HG03095 (cell line): ENCODE measurements around the gene GLIPR1.
"Not testable (repeated sequence)": the region's sequence is repeated elsewhere in the genome, so short reads cannot be mapped to it uniquely, and the experiment has no call there.

Source experiments
- ATAC-seq: cut with Tn5 transposase; IDR thresholded peaks from one replicate; pipeline ENCODE4 v1.9.1; 2021; ENCODE audit warnings: moderate library complexity; ENCODE audit not compliant: unreplicated experiment

GLIPR1 gene

DNA sequence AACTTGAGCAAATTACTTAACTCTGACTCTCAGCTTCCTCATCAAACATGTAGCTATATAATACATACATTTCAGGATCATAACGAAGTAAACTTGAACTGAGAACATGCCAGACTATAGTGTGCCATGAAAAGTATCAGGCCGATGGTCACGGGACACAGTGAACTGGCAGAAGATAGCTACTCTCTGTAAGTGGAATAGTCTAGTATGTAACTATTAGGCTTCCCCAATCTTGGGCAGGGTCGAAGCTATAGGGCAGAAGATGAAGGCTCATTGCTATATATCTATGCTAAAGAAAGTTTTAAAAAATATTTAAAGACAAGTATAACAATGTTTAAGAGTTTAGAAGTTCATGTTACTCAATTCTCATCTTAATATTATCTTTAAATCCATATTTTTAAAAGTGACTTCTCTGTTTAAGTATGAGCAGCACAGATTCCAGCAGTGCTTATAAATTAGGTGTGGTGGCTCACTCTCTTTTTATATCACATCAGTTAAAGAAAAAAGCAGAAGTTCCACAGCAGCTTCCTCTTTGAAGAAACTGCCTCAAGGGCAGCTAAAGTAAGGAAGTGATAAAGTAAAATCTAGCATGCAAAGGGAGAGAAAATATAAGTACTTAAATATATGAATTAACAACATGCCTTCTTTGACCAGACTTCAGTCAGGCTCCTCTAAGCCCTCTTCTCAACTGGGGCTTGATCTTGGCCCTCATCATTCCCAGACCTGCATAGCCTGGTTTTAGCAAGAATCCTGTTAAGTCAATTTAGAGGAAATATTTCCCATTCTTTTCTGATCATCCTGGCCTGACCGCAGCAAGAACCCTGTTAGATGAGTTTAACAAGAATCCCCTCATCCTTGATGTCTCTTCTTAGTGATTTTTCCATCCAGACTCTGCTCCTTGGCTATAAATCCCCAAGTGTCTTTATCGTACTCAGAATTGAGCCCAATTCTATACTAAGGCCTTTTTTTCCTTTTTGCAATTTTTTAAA lies 8.4 kb upstream of the GLIPR1 start:
- ATAC-seq = no peak

DNA sequence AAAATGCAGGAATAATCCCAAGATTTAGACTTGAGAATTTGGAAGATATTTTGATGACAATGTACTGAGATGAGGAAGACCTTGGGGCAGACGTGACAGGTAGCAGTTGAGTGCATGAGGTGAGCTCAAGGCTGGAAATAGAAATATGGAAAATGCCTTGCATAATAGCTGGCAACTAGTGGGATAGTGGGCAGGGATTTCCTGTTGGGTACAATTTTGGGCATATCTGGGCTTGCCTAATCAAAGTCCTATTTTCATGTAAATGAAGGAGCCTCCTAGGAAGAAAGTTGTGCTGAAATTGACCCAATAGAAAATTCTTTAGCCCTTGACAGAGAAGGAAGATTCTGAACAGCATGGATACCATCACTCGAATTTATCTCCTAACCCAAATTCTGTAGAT lies 6.4 kb upstream of the GLIPR1 start:
- no peak for ATAC-seq

DNA sequence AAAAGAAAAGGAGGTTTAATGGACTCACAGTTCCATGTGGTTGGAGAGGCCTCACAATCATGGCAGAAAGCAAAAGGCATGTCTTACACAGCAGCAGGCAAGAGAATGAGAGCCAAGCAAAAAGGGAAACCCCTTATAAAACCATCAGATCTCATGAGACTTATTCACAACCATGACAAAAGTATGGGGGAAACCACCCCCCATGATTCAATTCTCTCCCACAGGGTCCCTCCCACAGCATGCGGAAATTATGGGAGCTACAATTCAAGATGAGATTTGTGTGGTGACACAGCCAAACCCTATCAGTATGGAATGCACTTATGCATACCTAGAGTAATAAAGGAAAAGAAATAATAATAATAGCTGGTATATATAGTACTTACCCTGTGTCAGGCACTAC lies 4.5 kb upstream of the GLIPR1 start:
- no peak for ATAC-seq

DNA sequence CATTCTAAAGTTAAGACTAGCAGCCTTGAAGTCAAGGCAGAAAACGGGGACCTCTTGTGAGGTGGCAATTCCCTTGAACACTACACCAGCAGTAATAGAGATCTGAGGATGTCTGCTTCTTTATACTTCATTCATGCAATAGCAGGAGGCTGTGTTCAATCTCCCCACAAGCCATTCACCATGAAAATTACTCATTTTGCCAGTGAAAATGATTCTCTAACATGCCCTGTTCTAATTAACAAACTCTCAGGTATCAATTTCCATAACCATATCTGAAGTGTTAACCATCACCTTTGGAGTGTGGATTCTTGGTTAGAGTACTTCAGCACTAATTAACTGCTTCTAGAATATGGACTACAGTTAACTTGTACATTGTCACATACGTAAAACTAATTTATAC lies 3.4 kb upstream of the GLIPR1 start:
- ATAC-seq = no peak

DNA sequence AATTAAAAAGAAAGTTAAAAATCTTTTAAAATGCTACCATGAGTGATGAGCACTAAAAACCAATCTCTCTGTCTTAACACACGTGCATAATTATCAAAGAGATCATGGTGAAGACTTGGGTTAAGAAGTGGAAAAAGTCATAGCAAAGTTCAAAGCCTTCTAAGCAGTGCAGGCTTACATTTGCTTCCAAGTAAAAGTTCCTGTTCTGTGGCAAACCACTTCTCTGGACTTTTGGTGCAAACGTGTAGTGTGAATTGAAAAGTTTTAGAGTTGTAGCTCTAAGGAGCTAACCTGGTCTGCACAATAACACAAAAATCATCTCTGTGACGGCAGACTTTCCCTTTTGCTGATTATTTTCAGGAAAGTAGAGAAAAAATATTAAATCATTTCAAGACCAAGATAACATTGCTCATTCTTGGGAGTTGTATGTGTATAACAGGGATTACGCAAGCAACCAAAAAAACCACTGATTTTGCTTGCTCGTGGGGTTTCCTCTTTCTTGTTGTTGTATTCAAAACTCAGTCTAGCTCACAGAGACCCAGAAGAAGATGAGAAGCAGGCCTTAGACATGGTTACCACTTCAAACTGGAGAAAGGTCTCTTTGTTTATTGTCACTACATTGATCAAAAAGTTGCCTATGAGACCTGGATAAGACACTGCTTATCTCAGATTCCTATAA lies 2.3 kb upstream of the GLIPR1 start:
- peak; percentile 17 for ATAC-seq

DNA sequence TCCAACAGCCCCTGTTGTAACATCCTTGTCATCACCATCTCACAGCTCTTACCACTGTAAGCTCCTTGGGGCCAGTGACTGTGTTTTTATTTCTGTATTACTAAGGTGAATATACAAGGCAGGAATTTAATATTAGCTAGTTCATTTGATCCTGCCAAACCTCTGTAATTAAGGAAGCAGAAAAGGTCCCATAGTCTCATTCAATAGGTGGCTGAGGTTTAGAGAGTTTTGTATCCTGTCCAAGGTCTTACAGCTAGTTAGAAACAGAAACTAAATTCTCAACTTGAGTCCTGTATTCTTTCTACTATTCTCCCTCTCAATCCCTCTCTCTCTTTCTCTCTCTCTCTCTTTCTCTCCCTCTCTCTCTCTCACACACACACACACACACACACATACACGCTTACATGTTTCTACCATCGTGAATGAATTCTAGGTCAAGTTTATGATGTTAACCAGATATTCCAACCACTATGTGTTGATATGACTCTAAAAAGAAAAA lies 543 bp upstream of the GLIPR1 start:
- ATAC-seq = peak; percentile 35

DNA sequence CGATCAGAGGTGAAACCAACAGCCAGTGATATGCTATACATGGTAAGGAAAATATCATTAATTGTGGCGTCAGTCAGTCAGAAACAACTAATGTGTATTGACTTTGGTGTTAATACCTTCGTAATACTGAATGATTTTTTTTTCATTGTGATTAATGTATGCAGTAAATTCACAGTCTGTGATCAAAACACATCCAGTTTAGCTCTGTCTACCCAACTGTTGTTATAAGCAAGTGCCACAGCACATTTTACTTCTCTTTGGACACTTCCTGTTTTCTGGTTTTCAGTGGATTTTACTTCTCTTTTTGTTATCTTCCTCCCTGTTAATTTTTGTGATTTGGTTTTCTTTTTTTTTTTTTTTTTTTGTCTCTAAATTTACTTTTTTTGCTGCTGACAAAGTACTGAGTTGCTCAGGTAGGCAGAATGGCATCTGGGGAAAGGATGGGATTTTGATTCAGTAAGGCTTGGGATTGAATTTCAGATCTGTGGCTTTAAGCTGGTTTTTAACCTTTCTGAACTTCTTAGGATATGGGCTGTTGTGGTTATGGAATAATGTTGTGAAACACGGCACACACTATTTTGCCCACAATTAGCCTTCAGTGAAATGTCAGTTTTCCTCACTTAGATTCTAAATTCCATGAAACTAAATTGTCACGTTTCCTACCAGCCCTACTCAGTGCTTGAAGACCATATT lies 604 bp downstream of the GLIPR1 start:
- ATAC-seq = peak; percentile 19

DNA sequence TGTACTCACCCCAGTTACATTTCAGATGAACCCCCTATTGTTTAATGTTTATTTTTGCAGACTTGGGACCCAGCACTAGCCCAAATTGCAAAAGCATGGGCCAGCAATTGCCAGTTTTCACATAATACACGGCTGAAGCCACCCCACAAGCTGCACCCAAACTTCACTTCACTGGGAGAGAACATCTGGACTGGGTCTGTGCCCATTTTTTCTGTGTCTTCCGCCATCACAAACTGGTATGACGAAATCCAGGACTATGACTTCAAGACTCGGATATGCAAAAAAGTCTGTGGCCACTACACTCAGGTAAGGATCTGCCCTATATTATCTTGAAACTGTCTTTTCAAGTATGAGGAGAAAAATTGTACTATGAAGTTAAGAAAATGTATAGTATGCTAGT lies 1.2 kb downstream of the GLIPR1 start:
- ATAC-seq = no peak

DNA sequence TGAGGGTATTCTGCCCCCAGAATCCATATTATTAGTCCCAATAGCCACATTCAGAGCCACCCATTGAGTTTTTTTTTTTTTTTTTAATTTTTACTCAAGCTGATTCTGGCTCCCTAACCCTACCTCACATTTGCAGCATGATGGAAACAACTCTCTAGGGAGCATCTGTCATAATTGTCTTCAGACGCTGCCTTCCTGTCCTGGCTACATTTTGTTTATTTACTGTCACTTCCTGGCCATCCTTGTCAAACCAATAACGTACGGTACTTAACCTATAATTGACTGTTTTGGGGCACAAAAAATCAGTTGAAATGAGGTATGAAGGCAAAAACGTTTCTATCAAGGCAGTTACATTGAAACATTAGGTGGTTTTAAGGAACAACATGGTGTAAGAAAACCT lies 2.1 kb downstream of the GLIPR1 start:
- no peak for ATAC-seq

DNA sequence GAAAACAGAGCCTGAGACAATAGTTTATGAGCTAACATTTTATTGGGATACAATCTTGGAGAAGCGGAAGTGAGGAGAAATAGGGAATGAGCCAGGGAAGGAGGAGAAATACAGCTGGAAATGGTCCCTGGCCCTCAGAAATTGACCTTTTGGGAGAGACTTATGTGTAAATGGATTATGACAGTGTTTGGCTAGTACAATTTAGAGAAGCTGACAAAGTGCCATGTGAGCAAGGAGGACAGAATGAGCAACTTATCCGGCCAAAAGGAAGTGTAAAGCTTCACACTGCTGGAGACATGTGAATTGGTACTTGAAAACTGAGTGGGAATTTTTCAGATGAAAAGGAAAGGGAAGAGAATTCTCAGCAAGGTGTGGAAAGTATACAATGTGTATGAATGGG lies 2.9 kb downstream of the GLIPR1 start:
- no peak for ATAC-seq

DNA sequence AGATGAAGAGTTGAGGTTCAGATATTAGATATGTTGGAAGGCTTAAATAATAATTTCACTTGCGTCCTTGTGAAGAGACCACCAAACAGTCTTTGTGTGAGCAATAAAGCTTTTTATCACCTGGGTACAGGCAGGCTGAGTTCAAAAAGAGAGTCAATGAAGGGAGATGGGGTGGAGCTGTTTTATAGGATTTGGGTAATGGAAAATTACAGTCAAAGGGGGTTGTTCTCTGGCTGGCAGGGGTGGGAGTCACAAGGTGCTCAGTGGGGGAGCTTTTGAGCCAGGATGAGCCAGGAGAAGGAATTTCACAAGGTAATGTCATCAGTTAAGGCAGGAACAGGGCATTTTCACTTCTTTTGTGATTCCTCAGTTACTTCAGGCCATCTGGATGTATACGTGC lies 3.9 kb downstream of the GLIPR1 start:
- not testable (repeated sequence) for ATAC-seq

DNA sequence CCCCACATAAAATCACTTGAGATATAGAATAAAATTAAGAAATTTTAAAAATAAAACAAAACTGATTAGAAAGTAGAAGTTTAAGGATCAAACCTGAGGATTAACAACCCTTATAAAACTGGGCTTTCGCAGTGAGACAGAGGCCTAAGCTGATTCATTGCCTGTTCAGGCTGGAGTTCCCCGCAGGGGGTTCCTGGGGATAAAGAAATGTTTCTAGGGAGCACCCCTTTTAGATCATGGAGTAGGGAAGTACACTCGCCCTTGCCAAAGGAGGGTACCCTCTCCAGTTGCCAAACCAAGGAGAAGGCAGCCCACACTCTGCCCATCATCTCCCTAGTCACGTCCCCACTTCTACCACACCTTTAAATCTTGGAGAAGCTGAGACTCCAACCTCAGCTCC lies 6.8 kb downstream of the GLIPR1 start:
- ATAC-seq = no peak

DNA sequence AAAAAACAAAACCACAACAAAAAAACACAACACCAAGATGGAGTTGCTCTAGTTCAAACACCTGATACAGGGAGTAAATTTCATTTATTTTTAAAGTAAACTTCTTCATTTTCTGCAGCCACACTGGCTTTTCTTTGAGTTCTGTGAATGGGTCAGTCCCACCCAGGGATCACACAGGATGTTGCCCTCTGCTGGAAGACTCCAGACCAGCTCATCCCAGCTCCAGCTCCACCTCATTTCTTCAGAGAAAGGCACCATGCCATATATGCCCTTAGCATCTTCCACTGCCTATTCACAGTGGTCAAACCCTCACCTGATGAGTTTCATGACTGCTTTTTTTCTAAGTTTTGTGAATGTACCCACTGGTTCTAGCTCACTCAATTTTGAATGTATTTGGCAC lies 8.0 kb downstream of the GLIPR1 start:
- ATAC-seq = peak; percentile 40

DNA sequence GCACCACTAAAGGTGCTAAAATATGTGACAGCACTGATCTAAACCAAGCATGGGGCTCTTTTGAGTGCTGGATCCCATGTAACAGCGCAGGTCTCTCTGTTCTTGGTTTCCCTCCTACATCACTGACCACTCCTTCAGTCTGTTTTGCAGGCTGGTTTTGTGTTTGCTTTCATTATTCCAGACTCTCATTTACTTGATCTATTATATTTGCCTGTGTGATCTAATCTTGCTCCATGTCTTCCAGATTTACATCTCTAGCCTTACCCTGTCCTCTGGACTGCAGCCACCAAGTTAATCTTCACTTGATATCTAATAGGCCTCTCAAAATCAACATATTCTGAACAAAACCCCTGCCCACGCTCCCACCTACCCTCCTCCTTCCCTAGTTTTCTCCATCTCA lies 8.6 kb downstream of the GLIPR1 start:
- no peak for ATAC-seq

DNA sequence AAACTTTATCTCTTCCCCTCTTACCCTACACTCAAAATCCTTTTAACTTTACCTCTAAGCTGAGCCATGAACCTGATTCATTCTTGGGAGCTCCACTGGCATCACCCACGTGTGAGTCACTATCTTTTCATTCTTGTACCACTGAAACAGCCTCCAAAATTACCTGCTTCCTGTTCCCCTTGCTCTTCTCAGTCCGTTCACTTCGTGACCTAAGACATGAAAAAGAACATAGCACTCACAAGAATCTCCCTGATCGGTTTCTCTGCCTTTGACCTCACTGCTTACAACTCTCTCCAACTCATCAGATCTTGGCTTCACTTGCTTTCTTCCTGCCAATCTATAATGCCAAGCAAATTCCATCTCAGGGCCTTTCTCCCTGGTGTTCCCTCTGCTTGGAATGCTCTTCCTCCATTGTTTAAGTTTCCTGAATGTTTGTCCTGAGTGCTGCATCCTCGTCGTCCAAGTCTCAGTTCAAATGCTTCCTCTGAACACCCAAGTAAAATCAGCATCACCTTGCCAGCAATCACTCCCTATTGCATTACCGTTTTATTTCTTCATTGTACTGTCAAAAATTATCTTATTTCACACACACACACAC lies 9.2 kb downstream of the GLIPR1 start:
- ATAC-seq = peak; percentile 66

DNA sequence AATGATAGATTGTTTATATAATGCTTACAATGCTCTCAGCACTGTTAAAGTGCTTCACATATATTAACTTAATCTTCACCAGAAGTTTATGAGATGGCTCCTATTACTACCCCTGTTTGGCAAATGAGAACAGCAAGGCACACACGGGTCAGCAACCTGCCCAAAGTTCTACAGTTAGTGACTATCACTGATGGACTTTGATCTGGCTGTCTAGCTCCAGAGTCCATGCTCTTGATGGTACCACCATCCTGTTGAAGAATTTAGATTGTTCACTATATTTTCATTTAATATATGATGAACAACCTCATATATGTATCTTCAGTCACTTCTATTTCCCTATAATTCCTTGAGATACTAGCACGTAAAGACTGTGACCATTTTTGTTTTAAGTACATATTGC lies 10.6 kb downstream of the GLIPR1 start:
- no peak for ATAC-seq

DNA sequence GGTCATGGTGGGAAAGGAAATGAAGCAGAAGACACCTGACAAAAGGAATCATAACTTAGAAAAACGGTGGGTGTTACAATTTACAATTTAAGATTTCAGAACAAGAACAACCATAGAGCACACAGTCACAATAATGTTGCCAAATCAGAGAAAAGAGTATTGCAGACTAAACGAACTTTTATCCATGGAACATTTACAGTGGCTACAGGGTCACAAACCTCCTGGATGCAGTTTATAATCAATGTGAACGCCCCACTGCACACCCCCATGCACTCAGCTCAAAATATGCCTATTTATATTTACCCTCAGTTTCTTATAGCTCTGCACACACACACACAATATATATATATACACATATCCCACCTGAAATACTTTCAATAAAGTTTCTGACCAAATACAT lies 22.9 kb downstream of the GLIPR1 start:
- ATAC-seq = no peak

DNA sequence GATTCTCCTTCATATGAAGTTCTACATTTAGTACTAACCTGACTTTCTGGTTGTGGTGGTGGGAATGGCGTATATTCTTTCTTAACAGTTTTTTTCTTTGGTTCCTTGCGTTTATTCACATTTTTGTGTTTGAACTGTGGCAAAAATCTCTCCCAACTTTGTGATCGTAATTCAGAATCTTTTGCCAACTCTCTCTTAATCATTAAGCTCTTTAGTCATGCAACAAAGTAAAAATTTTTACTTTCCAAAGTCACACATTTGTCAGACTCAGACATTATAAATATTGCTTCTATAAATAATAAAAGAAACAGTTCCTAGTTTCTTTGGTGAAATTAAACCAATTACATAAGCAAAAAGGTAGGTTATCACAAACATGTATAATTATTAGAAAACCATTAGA lies 23.3 kb downstream of the GLIPR1 start:
- ATAC-seq = no peak

DNA sequence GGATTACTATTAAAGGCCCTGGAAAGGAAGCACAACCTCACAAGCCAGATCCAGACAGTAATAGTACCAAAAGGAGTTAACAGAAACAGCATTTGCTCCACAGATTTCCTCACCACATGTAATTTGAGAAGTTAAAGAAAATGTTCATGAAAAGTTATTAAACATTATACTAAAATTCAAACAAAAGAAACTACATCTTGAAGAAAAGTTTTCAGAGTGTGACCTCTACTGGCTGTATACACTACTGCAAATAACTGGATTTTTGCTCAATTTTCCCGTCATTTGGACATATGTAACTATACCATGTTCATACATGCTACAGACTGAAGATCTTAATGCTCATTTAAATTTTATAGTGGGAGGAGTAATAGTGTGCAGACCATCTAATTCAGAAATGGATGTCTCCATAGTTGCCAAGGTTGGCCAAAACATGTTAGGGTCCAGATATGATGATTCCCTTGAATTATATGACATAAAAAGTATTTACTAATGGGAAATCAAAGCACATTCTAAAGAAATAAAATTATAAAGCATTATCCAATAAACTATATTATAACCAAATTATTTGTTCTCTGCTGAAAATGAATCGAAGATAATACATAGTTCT lies 25.3 kb downstream of the GLIPR1 start:
- no peak for ATAC-seq

DNA sequence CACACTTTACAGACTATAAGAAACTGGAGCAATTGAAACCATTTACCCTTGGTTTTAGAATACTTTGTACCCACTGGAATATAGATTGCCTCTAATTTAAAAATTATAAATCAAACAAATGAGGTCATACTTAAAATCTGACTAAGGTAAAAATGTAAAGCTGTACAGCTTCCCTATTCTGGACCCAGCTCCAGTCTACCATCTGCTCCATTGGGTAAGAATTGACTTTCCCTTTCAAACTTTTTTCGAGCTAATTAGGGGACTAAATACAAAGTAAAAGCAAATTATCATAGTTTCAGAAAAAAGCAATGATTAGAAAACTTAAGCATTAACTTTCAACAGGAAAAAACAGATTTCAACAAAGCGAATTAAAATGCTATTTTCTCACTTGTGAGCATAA lies 26.5 kb downstream of the GLIPR1 start:
- no peak for ATAC-seq

DNA sequence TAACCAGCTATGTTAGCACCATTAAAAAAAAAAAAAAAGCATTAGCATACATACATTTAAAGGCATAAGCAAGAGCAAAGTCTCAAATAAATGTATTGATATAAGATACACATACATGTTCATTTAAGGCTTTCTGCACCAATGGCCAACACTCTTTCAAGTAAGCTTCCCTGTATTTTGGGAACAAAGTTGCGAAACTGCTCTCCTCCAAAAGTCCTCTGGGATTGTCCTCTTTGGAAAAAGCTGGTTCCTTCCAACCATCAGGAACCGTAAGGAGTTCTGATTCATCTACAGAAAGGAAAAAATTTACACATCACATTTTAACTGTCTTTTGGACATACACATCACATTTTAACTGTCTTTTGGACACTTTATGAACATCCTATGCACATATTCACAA lies 27.6 kb downstream of the GLIPR1 start:
- no peak for ATAC-seq
